ACHN (cell line): ENCODE measurements around the gene RELN.

Source experiments
- DNase-seq: peaks from one replicate; pipeline ENCODE4 v3.0.0-alpha.2; 2015
- in situ Hi-C: cut with HindIII; loops from 2 replicates; pipeline ENCODE4 v1.10.0; 2017; ENCODE audit warnings: low sequenced_read_pairs, low pct_ligation_motif_present, low pct_unique_long_range_greater_than_20kb

The RELN gene

DNA sequence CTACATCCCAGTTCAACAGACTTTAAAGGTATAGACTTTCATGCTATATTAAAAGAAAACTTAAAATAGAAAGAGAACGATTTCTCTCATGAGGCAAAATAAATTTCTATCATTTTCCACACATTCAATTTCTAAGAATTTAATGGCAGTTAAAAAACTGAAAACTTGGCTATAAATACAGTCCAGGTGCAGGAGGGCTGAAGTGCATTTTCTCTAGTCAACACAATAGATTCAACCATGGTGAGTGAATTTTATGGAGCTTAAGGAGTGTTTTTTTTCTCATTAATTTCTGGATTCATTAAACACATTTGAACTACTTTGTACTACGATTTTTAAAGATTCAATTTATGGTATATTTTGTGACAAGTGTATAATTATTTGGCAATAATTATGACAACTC is 302.7 kb downstream of the RELN start:
- in situ Hi-C loops: no loop called here
- no peak for DNase-seq

DNA sequence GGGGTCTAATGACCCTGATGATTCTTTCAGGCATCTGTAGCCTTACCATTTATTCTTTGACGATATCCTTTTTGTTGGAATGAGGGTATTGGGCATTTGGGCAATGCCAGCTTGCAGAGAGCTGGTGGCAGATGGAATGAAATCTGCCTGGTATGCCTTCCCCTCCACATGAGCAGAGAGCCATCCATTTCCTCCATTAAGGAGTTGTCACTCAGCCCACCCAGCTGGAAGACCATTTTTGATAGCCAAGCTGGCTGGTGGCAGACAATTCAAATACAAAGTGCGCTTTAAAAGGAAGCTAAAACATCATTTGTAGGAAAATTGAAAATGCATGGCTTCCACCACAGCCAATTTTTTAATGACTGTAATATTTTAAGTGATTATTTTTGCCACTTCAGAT is 303.4 kb downstream of the RELN start:
- in situ Hi-C loops: no loop called here
- DNase-seq: no peak

DNA sequence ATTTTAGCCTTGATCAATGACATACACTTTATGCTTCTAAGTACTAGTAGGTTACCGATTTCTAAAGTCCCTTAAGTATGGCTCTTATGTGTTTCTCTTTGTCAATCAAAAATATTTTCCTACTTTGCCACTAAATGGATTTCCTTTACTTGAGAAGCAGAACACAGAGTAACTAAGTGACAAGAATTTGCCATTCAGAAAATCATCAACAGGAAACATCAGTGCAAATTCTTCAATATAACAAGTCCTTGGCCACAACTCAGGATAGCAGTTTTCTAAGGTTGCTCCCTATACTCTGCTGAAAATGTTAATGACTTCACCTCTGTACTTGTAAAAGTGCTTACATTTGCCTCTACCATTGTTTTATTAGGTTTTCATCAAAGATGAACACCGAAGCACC is 303.8 kb downstream of the RELN start:
- in situ Hi-C loops: no loop called here
- DNase-seq: no peak

DNA sequence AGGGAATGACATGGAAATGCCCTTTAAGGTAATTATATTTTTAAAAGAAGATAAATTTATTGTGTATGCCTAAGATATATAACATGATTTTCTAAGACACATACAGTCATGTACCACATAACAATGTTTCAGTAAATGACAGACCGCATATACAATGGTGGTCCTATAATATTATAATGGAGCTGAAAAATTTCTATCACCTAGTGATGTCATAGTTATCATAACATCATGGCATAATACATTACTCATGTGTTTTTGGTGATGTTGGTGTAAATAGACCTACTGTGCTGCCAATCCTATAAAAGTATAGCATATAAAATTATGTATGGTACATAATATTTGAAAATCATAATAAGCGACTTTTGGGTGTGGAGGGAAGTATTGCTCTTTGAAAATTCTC is 306.1 kb downstream of the RELN start:
- in situ Hi-C loops: no loop called here
- DNase-seq: no peak

DNA sequence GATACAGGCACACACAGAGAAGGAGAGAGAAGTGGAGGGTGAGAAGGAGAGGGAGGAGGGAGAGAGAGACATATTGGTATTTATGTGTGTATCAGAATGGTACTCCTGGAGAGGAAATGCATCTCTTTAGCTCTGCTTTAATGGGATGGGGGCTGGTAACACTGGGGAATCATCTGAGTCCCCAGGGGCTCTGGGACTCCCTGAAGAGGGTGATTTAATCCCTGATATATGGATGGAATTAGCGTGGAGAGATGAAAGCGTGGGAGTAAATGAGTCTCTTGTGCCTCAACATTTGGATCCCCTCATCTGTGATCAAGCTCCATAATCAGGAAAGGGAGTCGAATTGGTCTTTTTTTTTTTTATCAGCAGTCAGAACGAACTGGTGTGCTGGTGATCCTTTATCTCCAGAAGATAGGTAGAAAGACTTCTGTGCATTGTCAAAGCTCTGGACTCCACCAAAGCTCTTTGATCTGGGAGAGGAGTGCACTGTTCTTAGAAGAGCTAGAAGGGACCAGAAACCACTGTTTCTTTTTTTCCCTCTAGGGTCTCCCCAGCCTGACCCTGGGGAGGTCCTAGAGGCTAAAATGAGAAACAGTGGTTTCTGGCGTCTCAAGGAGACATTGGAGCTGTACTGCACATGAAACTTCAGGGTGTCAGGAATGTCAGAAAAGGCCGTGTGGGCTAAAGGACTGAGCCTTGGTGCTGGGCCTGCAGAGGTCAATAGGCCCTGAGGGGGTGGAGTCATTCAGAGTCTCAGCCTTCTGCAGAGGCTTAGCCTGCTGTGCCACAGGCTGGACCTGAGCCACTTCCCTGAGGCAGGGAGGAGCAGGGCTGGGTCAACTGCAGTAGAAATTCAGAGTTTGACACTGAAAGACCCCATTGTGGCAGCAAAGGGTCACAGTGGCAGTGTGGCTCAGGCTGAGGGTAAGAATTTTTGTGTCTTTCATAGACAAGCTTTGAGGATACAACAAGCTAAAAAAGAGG is 309.0 kb downstream of the RELN start:
- no peak for DNase-seq
- in situ Hi-C loops: no loop called here

DNA sequence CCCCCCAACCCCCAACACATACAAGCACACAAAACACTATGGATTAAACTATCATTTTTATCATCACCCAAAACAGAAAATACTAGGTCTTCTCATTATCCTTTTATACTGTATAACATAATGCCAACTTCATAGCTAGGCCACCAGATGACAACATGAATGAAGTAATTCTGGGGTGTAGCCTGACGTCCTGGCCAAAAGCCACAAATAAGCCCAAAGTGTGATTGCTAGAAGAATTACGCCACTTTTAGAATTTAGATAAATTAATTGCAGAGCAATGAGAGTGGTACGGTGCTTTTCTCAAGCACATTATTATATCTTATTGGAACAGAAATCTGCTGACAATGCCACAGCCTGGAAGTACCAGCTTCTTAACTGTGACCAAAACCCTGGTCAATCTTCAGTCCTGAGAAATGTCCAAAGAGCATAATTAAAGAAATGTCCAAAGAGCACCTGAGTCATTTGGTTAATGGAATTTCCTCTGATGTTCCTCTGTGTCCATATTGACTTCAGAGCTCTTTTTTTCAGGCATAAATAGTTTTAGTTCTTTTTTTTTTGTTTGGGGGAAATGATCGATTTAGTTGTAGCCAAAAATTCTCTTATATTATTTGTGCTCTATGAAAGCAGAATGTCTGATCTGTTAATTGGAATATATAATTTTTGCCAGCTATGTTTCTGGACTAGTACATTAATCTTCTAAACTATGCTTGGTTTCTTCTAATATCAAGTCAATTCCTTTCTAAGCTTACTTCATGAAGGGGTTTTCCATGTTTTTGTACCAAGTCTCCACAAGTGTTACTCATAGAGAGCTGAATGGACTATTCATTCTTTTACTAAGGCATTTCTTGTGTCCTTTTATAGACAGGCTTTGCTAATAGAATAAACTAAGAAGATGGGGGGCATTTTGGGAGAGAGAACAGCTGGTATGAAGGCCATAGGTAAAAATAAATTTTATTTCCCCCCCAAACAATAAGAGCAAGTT is 310.0 kb downstream of the RELN start:
- in situ Hi-C loops: no loop called here
- DNase-seq: no peak

DNA sequence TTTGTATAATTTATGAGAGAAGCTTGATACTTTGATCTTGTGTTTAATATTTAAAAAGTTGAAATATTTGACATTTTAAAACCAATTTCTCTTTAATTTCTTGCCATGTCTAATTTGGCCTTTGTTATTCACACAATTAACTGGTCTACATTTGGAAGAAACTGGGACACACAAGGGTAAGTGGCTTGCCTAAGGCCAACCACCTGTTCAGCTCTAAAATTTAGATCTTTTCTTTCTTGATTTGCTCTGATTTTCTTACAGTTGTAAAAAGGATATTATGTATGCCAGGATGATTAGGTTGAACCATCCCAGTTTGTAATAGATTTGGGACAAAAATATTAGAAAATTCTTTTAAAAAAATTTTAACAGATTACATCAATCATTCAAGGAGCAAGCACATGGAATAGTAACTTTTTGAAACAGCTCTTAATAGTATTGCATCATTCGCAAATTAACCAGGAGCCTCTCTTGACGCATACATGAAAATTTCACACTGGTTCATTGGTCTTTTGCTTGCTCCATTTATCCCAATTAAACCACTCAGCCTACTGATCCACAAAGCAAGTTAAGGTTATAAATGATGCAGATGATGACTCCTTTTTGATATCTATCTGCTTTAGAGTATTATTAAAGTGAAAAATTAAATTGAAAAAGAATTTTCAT is 321.0 kb downstream of the RELN start:
- DNase-seq: no peak
- in situ Hi-C loops: no loop called here

DNA sequence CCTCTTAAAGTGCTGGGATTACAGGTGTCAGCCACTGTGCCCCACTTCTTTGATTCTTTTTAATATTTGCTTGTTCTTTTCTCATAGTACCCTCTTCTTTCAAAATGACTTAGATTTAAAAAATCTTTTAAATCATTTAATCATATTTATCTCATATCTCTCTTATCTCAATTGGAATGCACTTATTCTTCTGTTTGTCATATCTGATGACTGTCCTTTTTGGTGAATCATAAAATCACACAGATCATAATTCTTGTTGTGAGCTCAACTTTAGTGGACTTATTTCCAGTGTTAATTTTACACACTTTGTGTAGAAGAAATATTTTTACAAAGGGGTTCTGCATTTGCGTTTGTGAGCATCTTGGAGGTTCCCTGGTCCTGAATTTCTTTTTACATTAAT is 323.1 kb downstream of the RELN start:
- DNase-seq: no peak
- in situ Hi-C loops: no loop called here

DNA sequence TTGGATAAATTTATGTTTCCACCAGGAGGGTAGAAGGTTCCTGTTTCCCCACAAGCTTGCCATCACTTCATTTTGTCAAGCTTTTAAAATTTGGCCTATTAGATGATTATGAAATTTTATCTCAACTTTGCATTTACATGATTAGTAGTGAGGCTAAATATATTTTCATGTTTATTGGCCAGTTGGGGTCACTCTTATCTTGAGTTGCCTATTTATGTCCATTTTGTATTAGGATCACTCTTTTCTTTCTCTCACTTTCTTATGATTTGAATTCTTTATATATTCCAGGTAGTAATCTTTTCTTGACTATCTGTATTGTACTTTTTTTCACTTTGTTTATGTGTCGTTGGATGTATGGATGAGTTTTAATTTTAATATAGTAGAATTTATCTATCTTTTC is 324.9 kb downstream of the RELN start:
- peak; percentile 22 for DNase-seq
- in situ Hi-C loops: no loop called here

DNA sequence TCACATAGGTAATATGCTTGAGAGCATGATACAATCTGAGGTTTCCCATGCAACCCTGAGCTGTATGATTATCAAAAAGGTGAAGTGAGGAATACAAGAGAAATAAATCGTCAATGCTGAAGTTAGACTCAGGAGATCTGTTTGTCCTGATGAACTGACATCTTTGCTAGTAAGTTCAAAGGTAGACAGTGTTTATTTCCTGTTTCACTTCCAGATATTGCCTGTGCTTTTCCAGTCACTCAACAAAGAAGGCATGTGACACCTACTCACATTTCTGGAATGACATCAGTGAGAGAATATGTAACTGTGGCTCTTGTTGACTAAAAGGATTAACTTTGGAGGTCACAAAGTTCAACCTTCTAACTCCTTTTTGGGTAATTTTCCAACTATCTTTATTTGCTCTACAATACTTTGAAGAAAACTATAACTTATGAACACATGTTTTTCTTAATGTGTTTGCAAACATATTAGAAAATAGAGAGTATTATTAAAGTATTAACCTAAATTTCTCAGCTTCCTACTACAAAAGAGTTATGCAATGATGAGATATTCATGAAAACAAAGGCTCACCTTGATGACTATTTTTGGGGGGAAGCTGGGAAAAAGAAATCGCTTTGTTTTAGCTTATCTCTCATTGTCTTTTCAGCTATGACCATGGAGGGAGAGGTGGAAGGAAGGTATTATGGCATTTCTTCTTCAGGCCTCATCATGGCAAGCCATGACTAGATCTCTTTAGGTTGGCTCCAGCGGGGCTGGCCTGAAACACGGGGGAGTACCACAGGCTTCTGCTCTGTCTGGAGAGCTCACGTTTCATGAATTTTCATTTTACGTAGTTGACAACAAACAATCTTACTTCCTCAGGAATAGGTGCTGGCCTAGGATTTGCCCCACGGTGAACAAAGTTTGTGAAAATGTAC is 328.7 kb downstream of the RELN start:
- DNase-seq: peak; percentile 92
- in situ Hi-C loops: no loop called here

DNA sequence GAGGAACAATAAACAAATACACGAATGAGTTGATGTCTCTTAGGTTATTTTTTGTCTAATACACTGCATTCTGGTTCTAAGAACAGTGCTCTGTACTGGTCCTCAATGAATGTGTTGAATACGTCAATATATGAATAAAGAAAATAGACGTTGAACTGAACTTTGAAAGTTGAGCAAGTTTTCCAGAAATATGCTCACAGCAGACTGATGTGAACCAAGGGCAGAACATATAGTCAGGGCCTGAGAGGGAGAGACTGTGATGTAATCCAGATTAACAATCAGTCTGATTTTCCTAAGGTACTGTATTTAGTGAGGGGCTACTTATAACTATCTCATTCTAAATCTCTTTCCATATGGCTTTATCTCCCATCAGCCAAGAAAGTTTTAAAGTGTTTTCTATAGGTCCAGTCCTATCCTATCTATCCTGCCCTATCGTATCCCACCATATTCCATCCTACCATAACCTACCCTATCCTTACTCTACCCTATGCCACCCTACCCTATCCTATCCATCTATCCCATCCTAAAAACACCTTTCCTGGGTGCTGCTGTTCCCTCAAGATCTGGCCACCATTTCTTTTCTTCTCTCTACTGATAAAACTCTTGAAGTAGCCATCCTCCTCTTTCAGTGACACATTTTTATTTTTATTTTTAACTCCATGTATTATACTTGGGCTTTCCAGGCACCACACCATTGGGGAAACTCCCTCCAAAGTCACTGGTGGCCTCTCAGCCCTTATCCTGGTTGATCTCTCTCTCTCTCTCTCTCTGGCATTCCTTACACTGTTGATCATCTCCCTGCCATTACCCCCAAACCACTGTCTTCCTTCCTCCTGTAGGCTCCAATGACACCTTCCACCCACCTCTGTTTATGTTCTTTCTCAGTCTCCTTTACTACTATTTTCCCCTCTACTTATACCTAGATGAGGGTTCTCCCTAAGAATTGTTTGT is 331.1 kb downstream of the RELN start:
- in situ Hi-C loops: no loop called here
- no peak for DNase-seq

DNA sequence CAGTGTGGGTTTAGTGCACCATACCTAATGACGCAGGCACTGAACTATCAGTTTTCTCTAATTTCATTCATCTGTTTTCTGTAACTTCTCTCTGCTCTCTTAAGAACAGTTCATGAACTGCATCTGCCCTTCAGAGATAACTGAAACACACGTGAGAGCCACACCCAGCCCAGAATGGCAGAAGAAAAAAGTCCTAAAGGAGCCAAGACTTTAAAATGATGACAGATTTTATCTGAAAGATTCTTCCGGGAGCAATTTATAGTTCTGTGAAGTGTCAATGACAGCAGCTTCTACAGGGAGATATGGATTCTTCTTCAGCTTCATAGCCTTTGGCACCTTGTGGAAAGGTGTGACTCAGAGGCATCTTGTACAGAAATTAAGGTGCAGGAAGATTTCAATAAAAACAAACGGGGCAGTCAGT is 332.0 kb downstream of the RELN start:
- no peak for DNase-seq
- in situ Hi-C loops: no loop called here

DNA sequence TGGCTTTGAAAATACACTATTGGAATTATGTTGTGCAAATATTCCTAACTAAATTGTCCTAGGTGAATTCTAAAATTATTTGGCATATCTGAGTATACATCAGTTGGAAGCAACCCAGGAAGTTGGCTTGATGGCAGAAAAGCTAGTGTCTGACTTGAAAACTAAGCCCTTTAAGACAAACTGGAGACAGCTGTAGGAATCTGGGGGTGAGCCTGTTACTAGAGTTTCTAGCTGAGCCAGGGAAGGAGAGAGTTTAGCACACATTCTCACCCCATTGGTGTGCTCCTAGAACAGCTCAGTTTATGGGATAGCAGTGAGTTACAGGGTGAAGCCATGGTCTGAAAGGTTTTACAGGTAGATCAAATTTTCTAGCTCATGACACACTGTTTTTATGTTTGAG is 333.2 kb downstream of the RELN start:
- DNase-seq: no peak
- in situ Hi-C loops: no loop called here

DNA sequence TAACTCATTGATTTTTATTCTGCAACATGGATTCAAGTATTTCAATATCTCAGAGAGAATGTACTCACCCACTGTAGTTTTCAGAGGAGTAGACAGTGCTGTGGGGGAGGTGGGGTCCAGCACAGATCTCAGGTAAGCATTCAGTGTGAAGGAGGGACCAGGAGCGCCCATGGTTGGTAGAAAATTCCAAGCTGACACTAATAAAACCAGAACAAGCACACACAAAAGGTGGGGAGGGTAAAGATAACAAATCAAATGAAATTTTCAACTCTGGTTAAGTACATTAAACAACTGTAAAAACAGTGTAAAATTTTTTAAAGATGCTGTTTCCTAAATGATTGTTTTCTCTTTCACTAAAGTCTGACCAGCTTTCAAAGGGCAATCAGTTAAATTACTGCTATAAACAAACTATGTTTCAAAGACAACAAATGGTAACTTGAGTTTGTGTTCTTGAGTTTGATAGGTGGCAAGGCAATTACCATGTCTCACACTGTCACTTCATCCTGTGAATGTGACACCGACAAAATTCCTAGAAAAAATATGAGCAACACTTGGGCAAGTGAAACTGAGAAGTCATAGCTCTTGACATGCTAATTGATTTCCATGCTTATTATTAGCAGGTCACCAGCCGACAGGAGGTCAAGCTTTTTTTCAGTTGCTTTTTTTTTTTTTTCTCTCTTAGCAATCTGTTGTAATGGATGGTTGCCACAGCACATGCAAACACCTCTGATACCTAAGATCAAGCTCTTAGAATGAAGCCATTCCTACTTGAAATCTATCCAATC is 337.7 kb downstream of the RELN start:
- in situ Hi-C loops: no loop called here
- DNase-seq: no peak

DNA sequence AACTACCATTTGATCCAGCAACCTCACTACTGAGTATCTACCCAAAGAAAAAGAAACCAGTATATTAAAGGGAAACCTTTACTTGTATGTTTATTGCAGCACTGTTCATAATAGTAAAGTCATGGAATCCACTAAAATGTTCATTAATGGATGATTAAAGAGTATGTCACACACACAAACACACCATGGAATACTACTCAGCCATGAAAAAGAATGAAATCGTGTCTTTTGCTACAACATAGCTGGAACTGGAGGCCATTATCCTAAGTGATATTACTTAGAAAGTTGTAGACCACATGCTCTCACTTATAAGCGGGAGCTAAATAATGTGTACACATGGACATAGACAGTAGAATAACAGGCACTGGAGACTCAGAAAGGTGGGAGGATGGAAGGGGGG is 340.4 kb downstream of the RELN start:
- DNase-seq: no peak
- in situ Hi-C loops: no loop called here

DNA sequence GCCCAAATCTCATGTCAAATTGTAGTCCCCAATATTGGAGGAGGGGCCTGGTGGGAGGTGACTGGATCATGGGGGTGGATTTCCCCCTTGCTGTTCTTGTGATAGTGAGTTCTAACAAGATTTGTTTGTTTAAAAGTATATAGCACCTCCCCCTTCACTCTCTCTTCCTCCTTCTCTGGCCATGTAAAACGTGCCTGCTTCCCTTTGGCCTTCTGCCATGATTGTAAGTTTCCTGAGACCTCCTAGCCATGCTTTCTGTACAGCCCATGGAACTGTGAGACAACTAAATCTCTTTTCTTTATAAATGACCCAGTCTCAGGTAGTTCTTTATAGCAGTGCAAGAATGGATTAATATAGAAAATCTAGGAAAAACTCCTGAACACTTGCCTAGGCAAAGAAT is 341.3 kb downstream of the RELN start:
- in situ Hi-C loops: no loop called here
- DNase-seq: no peak
